Measurements from ENCODE around the gene UPK3A. TPM values are rescaled to one million over a fixed set of nuclear protein-coding genes. Genes with fewer than 3 reads are reported as not detected.

UPK3A gene
- total RNA-seq, 3 donors from 2014 or later, result 0.67 TPM; not detected in 2

GRCh38 chr22:45238076-45238956, 46.4 kb upstream of the UPK3A start:
- no peak for DNase-seq
- ATAC-seq, result no peak
- TF ChIP-seq CTCF (IDR thresholded peaks at IDR 0.05), result no peak
- Histone ChIP-seq H3K36me3 (ENCODE audit: low read depth) (no peaks in the 10 kb centered on the region), H3K9me3 (no peaks in the 10 kb centered on the region), H3K4me1 (ENCODE audit: low read depth) (peaks cover 28% of the 10 kb centered on the region), H3K4me3 (no peak overlapping the region)
- intact Hi-C loops (cut with DNase I, micrococcal nuclease), result no loop called here

- no peak for ATAC-seq
Measured at GRCh38 chr22:45238957-45239680, 45.6 kb upstream of the UPK3A start.

GRCh38 chr22:45239681-45240051, 45.1 kb upstream of the UPK3A start:
- H3K4me1 ChIP-seq (ENCODE audit: low read depth), result peaks cover 28% of the 10 kb centered on the region

More at GRCh38 chr22:45238957-45239680, 45.6 kb upstream of the UPK3A start:
- Histone ChIP-seq H3K4me1 (ENCODE audit: low read depth) (peaks cover 28% of the 10 kb centered on the region), H3K36me3 (ENCODE audit: low read depth) (no peaks in the 10 kb centered on the region), H3K9me3 (no peaks in the 10 kb centered on the region), H3K4me3 (no peak overlapping the region)
- intact Hi-C loops (cut with DNase I, micrococcal nuclease), result no loop called here
- DNase-seq, result no peak
- TF ChIP-seq CTCF (IDR thresholded peaks at IDR 0.05), result no peak

GRCh38 chr22:45240104-45240809, 44.5 kb upstream of the UPK3A start:
- peak; percentile 59 to 76 (median 67) for DNase-seq
- intact Hi-C loops (cut with DNase I, micrococcal nuclease), result no loop called here
- H3K9me3 ChIP-seq, result no peaks in the 10 kb centered on the region
- peak; percentile 42 for ATAC-seq
- H3K36me3 ChIP-seq (ENCODE audit: low read depth), result no peaks in the 10 kb centered on the region
- no peak for TF ChIP-seq CTCF (IDR thresholded peaks at IDR 0.05)
- peak overlapping the region; percentile 36 for H3K4me3 ChIP-seq
- peaks cover 28% of the 10 kb centered on the region for H3K4me1 ChIP-seq (ENCODE audit: low read depth)

More at GRCh38 chr22:45239681-45240051, 45.1 kb upstream of the UPK3A start:
- ATAC-seq (no peak), DNase-seq (no peak)
- Histone ChIP-seq H3K36me3 (ENCODE audit: low read depth) (no peaks in the 10 kb centered on the region), H3K9me3 (no peaks in the 10 kb centered on the region), H3K4me3 (no peak overlapping the region)
- no peak for TF ChIP-seq CTCF (IDR thresholded peaks at IDR 0.05)
- intact Hi-C loops (cut with DNase I, micrococcal nuclease), result no loop called here

- DNase-seq, result peak; percentile 85 to 93 (median 90)
- intact Hi-C loops (cut with DNase I, micrococcal nuclease), result no loop called here
- peaks cover 31% of the 10 kb centered on the region for H3K4me1 ChIP-seq (ENCODE audit: low read depth)
Measured at GRCh38 chr22:45240810-45241631, 43.7 kb upstream of the UPK3A start, which contains the start of gene KIAA0930. Gene KIAA0930, minus strand, starts transcription at chr22:45240894. Its CDS starts 191 bp downstream, at chr22:45240703.

More at GRCh38 chr22:45240810-45241631, 43.7 kb upstream of the UPK3A start, which contains the start of gene KIAA0930:
- ATAC-seq, result peak; percentile 82
- TF ChIP-seq CTCF (IDR thresholded peaks at IDR 0.05), result no peak
- Histone ChIP-seq H3K4me3 (peak within 1 kb of the TSS; percentile 36), H3K9me3 (no peaks in the 10 kb centered on the region), H3K36me3 (ENCODE audit: low read depth) (no peaks in the 10 kb centered on the region)
